HFF-Myc (cell line): ENCODE measurements around the gene LIX1L.

ENCODE experiments used
- DNase-seq: peaks from one replicate; pipeline ENCODE4 v3.0.0-alpha.2; 2011; ENCODE audit warnings: low read depth; ENCODE audit errors: extremely low read depth
- H3K4me3 ChIP-seq: replicated peaks from 2 replicates; pipeline ENCODE4 v1.5.1; 2011; ENCODE audit warnings: low read depth, mild to moderate bottlenecking, control low read depth, low read length
- TF ChIP-seq, protein P1 (sequence below): IDR thresholded peaks from 2 replicates; pipeline ENCODE4 v1.5.1; 2012; ENCODE audit warnings: mild to moderate bottlenecking, low read depth, low read length, control low read depth; ENCODE audit errors: missing control alignments

Gene LIX1L

GRCh38 chr1:145995964-145996432 lies 38.2 kb upstream of the LIX1L start:
- TF ChIP-seq, protein P1, sequence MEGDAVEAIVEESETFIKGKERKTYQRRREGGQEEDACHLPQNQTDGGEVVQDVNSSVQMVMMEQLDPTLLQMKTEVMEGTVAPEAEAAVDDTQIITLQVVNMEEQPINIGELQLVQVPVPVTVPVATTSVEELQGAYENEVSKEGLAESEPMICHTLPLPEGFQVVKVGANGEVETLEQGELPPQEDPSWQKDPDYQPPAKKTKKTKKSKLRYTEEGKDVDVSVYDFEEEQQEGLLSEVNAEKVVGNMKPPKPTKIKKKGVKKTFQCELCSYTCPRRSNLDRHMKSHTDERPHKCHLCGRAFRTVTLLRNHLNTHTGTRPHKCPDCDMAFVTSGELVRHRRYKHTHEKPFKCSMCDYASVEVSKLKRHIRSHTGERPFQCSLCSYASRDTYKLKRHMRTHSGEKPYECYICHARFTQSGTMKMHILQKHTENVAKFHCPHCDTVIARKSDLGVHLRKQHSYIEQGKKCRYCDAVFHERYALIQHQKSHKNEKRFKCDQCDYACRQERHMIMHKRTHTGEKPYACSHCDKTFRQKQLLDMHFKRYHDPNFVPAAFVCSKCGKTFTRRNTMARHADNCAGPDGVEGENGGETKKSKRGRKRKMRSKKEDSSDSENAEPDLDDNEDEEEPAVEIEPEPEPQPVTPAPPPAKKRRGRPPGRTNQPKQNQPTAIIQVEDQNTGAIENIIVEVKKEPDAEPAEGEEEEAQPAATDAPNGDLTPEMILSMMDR, result no peak
- no peak for DNase-seq
- peak overlapping the region; percentile 93 for H3K4me3 ChIP-seq

GRCh38 chr1:145995148-145995881 lies 37.5 kb upstream of the LIX1L start:
- H3K4me3 ChIP-seq, result peak overlapping the region; percentile 93
- TF ChIP-seq, protein P1, result no peak
- no peak for DNase-seq

DNA sequence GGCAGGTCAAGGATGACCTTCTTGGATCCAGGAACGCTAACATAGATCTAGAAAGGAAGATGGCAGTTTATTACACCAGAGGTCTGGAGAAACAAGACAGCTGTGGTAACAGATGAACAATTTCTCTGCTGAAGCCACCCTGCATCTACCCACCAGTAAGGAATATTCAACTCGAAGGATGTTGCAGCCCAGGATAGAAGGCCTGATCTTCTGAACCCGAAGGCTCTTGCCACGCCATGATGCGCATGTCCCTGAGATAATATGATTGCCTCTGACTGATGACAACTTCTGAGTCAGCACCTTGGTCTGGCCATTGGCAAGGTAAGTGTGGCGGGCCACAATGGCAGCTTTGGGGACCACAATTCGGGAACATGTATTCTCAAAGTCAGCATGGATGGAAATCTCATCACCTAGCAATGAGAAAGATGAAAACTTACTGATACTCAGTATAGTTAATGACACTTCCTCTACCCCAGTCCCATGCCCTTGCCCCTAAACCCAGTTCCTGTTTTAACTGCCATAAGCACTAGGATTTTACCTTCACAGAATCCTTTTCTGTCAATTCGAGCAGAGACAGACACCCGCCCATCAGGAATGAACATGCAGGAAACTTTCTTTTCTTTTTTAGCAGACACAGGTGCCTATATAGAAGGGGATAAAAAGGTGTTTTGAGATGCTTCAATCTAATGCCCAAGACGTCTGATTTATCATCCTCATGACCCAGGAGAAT lies 36.7 kb upstream of the LIX1L start:
- no peak for DNase-seq
- TF ChIP-seq, protein P1, result no peak
- H3K4me3 ChIP-seq, result peak overlapping the region; percentile 93

GRCh38 chr1:145993618-145994390 lies 36.0 kb upstream of the LIX1L start:
- H3K4me3 ChIP-seq, result peak overlapping the region; percentile 93
- TF ChIP-seq, protein P1, result no peak
- DNase-seq, result no peak

GRCh38 chr1:145992958-145993617 lies 35.3 kb upstream of the LIX1L start:
- no peak for DNase-seq
- peak overlapping the region; percentile 93 for H3K4me3 ChIP-seq
- TF ChIP-seq, protein P1, result no peak

DNA sequence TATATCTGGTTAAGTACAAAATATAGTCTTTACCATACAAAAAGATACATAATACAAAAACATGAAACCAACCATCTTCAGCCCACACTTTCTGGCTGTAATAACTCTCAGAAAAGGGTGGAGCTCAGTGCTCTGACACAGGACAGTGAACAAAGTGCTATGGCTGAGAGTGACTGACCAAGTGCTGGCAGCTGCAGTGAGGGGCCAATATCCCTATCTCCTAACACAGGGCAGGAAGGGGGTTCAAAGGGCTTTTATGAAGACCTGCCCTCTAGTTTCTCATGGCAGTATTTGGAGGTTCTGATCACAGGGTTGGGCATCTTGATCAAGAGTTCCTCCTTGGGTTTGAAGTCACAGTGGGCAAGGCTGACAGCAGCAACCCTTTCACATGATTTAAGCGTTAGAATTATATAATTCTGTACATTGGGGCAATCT lies 34.7 kb upstream of the LIX1L start:
- TF ChIP-seq, protein P1, result no peak
- DNase-seq, result no peak
- no peak overlapping the region for H3K4me3 ChIP-seq
